ENCODE results near the gene CLEC16A.

Gene CLEC16A

DNA sequence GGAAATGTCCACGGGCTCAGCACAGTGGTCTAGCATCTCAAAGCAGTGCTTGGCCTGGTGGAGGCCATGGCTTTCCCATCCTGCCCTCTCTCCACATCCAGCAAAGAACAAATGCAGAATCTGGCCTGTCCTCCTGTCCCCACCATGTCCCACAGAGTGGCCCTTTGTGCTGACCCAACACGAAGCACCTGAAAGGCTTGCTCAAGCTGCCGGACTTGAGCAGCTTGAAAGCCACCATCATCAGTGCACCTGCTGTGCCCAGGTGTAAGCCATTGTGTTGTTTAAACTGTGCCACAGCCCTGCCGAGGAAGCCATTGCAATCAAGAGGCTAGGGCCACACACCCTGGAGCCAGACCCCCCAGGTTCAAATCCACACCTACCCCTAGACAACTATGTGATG lies 196.1 kb downstream of the CLEC16A start:
- Histone ChIP-seq H3K4me1 (ENCODE audit: control insufficient read depth, insufficient read depth, low read length) (peaks cover 39% of the 10 kb centered on the region; the same call in 1 of the 2 replicates), H3K27ac (ENCODE audit: low read depth, low read length) (no peak overlapping the region), H3K36me3 (ENCODE audit: control insufficient read depth, insufficient read depth, low read length) (no peaks in the 10 kb centered on the region), H3K27me3 (ENCODE audit: control insufficient read depth, insufficient read depth, low read length) (no peaks in the 10 kb centered on the region), H3K9ac (ENCODE audit: low read length) (peak overlapping the region; percentile 21), H3K4me3 (ENCODE audit: low read depth, low read length) (no peak overlapping the region), H3K9me3 (ENCODE audit: control insufficient read depth, insufficient read depth, low read depth, low read length) (no peaks in the 10 kb centered on the region)

- Histone ChIP-seq H3K9ac (ENCODE audit: low read length) (no peak overlapping the region), H3K4me3 (ENCODE audit: low read depth, low read length) (no peak overlapping the region), H3K36me3 (ENCODE audit: control insufficient read depth, insufficient read depth, low read length) (no peaks in the 10 kb centered on the region), H3K4me1 (ENCODE audit: control insufficient read depth, insufficient read depth, low read length) (peaks cover 39% of the 10 kb centered on the region; the same call in 1 of the 2 replicates), H3K27me3 (ENCODE audit: control insufficient read depth, insufficient read depth, low read length) (no peaks in the 10 kb centered on the region), H3K9me3 (ENCODE audit: control insufficient read depth, insufficient read depth, low read depth, low read length) (no peaks in the 10 kb centered on the region), H3K27ac (ENCODE audit: low read depth, low read length) (no peak overlapping the region)
These were observed 196.5 kb downstream of the CLEC16A start for GRCh38 chr16:11140867-11141266.

DNA sequence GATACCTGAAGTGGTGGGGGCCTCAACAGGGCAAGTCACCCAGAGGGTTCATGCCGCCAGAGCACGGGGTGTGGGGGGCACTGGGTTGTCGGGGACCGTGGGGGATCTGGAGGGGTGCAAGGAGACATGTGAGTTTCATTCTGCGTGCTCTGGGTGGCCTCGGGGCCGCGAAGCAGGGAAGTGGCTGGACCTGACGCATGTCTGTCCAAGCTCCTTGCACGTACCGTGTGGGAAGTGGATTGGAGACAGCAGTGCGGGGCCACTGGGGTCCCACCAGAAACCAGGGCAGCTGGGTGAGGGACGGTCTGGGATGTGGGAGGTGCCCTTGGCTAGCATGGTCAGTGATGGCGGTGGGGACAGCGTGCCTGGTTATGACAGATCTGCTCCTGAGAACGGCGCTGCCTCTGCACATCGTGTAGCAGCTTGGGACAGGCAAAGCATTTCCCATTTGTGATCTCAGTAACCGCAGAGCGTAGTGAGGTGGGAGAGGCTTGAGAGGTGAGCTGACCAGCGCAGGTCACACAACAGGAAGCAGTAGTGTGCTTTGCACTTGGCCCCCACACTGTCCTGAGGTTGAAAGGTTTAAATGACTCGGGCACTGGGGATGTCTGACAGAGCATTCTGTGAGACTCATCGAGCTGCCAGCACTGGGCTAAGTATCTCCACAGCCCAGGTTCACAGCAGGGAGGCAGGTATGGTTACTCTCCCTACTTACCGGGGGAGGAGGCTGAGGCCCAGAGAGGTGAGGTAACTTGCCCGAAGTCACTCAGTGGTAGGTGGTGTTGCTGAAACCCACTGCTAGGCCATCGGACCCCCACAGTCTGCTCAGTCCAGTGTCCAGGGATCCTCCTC lies 197.3 kb downstream of the CLEC16A start:
- Histone ChIP-seq H3K27ac (ENCODE audit: low read depth, low read length) (no peak overlapping the region), H3K27me3 (ENCODE audit: control insufficient read depth, insufficient read depth, low read length) (no peaks in the 10 kb centered on the region), H3K4me3 (ENCODE audit: low read depth, low read length) (no peak overlapping the region), H3K9ac (ENCODE audit: low read length) (no peak overlapping the region), H3K9me3 (ENCODE audit: control insufficient read depth, insufficient read depth, low read depth, low read length) (no peaks in the 10 kb centered on the region), H3K36me3 (ENCODE audit: control insufficient read depth, insufficient read depth, low read length) (no peaks in the 10 kb centered on the region), H3K4me1 (ENCODE audit: control insufficient read depth, insufficient read depth, low read length) (peaks cover 38% of the 10 kb centered on the region; the same call in 1 of the 2 replicates)

GRCh38 chr16:11142261-11142630 lies 197.9 kb downstream of the CLEC16A start:
- no peaks in the 10 kb centered on the region for H3K36me3 ChIP-seq (ENCODE audit: control insufficient read depth, insufficient read depth, low read length)
- H3K9me3 ChIP-seq (ENCODE audit: control insufficient read depth, insufficient read depth, low read depth, low read length): no peaks in the 10 kb centered on the region
- no peak overlapping the region for H3K27ac ChIP-seq (ENCODE audit: low read depth, low read length)
- H3K4me3 ChIP-seq (ENCODE audit: low read depth, low read length): no peak overlapping the region
- peaks cover 35% of the 10 kb centered on the region; the same call in 1 of the 2 replicates for H3K4me1 ChIP-seq (ENCODE audit: control insufficient read depth, insufficient read depth, low read length)
- no peak overlapping the region for H3K9ac ChIP-seq (ENCODE audit: low read length)
- no peaks in the 10 kb centered on the region for H3K27me3 ChIP-seq (ENCODE audit: control insufficient read depth, insufficient read depth, low read length)

- peaks cover 35% of the 10 kb centered on the region; the same call in 1 of the 2 replicates for H3K4me1 ChIP-seq (ENCODE audit: control insufficient read depth, insufficient read depth, low read length)
- no peak overlapping the region for H3K27ac ChIP-seq (ENCODE audit: low read depth, low read length)
- H3K9ac ChIP-seq (ENCODE audit: low read length): no peak overlapping the region
- no peaks in the 10 kb centered on the region for H3K9me3 ChIP-seq (ENCODE audit: control insufficient read depth, insufficient read depth, low read depth, low read length)
- H3K36me3 ChIP-seq (ENCODE audit: control insufficient read depth, insufficient read depth, low read length): no peaks in the 10 kb centered on the region
- no peaks in the 10 kb centered on the region for H3K27me3 ChIP-seq (ENCODE audit: control insufficient read depth, insufficient read depth, low read length)
- no peak overlapping the region for H3K4me3 ChIP-seq (ENCODE audit: low read depth, low read length)
These were observed 198.6 kb downstream of the CLEC16A start for GRCh38 chr16:11142951-11143350.

DNA sequence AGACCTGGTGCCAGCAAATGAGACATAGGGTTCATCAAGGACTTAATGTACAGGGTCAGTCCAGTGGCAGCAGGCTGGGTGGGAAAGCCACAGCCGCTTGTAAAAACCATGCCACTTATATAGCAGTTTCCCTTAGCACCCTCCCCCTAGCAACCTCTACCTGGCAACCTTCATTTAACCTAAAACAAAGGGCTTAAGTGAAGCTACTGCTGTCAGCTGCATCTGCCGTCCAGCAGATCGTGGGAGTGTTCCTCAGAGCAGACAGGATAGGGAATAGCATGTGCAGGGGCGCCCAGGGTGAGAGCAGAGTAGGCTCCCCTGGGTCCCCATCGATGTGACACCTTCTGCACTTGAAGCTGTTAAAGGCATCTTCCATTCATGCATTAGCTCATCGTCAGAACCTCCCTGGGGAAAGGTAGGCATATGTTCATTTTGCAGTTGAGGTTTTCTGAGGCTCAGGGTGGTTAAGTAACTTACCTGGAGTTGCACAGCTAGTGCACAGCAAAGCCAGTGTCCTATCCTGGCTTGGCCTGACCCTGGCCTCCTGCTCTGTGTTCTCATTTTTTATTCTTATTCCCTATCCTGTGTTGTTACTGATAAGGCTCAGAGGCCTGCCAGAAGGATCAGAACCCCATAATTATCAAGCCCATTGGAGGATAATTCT lies 199.1 kb downstream of the CLEC16A start:
- H3K4me1 ChIP-seq (ENCODE audit: control insufficient read depth, insufficient read depth, low read length): peaks cover 34% of the 10 kb centered on the region; the same call in 1 of the 2 replicates
- H3K36me3 ChIP-seq (ENCODE audit: control insufficient read depth, insufficient read depth, low read length): no peaks in the 10 kb centered on the region
- H3K9ac ChIP-seq (ENCODE audit: low read length): no peak overlapping the region
- H3K9me3 ChIP-seq (ENCODE audit: control insufficient read depth, insufficient read depth, low read depth, low read length): no peaks in the 10 kb centered on the region
- no peak overlapping the region for H3K27ac ChIP-seq (ENCODE audit: low read depth, low read length)
- no peak overlapping the region for H3K4me3 ChIP-seq (ENCODE audit: low read depth, low read length)
- no peaks in the 10 kb centered on the region for H3K27me3 ChIP-seq (ENCODE audit: control insufficient read depth, insufficient read depth, low read length)

GRCh38 chr16:11144122-11144521 lies 199.8 kb downstream of the CLEC16A start:
- Histone ChIP-seq H3K4me1 (ENCODE audit: control insufficient read depth, insufficient read depth, low read length) (peaks cover 28% of the 10 kb centered on the region; the same call in 1 of the 2 replicates), H3K9ac (ENCODE audit: low read length) (no peak overlapping the region), H3K27ac (ENCODE audit: low read depth, low read length) (no peak overlapping the region), H3K9me3 (ENCODE audit: control insufficient read depth, insufficient read depth, low read depth, low read length) (no peaks in the 10 kb centered on the region), H3K36me3 (ENCODE audit: control insufficient read depth, insufficient read depth, low read length) (no peaks in the 10 kb centered on the region), H3K27me3 (ENCODE audit: control insufficient read depth, insufficient read depth, low read length) (no peaks in the 10 kb centered on the region), H3K4me3 (ENCODE audit: low read depth, low read length) (no peak overlapping the region)

DNA sequence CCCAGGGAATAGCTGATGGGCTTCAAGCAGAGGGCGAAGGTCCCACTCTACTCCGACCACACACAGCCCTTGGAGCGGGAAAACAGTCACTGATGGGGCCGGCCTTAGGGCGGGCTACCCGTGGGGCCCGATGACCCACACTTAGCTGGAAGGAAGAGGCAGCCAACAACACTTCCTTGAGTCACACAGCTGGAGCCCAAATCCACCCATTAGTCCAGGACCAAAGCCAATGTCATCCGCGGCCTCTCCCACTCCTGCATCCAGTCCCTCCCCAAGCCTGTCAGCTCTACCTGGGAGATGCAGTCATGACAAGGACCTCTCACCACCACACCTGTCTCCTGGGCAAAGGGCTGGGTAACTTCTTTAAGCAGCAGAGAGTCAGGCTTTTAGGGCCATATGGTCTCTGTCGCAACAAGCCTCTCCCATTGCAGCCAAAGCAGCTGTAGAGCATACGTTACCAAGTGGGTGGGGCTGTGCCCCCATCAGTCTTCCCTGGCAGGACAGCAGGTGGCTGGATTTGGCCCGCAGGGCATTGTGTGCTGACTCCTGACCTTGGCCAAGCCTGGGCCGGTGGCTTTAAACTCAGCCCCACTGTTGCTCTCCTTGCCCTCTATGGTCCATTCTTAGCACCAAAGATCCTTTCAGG lies 200.9 kb downstream of the CLEC16A start:
- Histone ChIP-seq H3K27me3 (ENCODE audit: control insufficient read depth, insufficient read depth, low read length) (no peaks in the 10 kb centered on the region), H3K9ac (ENCODE audit: low read length) (no peak overlapping the region), H3K4me3 (ENCODE audit: low read depth, low read length) (no peak overlapping the region), H3K27ac (ENCODE audit: low read depth, low read length) (no peak overlapping the region), H3K4me1 (ENCODE audit: control insufficient read depth, insufficient read depth, low read length) (peaks cover 17% of the 10 kb centered on the region; the same call in 1 of the 2 replicates), H3K36me3 (ENCODE audit: control insufficient read depth, insufficient read depth, low read length) (no peaks in the 10 kb centered on the region), H3K9me3 (ENCODE audit: control insufficient read depth, insufficient read depth, low read depth, low read length) (no peaks in the 10 kb centered on the region)

GRCh38 chr16:11145819-11146211 lies 201.5 kb downstream of the CLEC16A start:
- H3K27ac ChIP-seq (ENCODE audit: low read depth, low read length): no peak overlapping the region
- H3K4me3 ChIP-seq (ENCODE audit: low read depth, low read length): no peak overlapping the region
- no peaks in the 10 kb centered on the region for H3K36me3 ChIP-seq (ENCODE audit: control insufficient read depth, insufficient read depth, low read length)
- no peak overlapping the region for H3K9ac ChIP-seq (ENCODE audit: low read length)
- H3K4me1 ChIP-seq (ENCODE audit: control insufficient read depth, insufficient read depth, low read length): peaks cover 12% of the 10 kb centered on the region; the same call in 1 of the 2 replicates
- no peaks in the 10 kb centered on the region for H3K9me3 ChIP-seq (ENCODE audit: control insufficient read depth, insufficient read depth, low read depth, low read length)
- no peaks in the 10 kb centered on the region for H3K27me3 ChIP-seq (ENCODE audit: control insufficient read depth, insufficient read depth, low read length)

DNA sequence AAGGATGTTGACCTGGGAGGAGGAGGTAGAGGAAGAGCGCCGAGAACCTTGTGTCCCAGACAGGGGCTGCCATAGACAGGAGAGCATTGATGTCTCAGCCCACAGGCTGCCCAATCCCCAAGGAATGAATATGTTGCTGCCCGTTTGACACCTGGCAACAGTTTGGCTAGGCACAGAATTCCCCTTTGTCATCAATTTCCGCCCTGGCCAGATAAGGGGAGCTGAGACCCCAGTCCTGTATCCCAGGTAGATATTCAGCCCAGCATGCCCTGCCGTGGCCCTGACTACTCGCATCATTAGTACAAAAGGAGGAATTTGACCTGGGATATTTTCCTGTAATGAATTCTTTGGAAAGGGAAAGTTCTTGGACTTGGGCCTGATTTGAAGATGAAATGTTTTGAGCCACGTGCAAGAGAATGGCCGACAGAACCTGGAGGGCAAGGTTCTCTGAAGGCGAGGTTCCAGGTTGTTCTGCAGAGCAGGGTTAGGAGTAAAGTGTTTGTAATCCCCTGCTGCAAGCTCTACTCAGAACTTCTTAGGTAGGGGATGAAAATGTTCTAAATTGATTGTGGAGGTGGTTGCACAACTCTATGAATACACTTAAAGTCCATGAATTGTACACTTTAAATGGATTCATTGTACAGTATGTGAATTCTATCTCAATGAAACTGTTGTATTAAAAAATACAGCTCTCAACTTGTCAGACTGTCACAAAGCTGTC lies 202.8 kb downstream of the CLEC16A start:
- no peak overlapping the region for H3K27ac ChIP-seq (ENCODE audit: low read depth, low read length)
- H3K36me3 ChIP-seq (ENCODE audit: control insufficient read depth, insufficient read depth, low read length): no peaks in the 10 kb centered on the region
- peaks cover under 1% of the 10 kb centered on the region; the same call in 1 of the 2 replicates for H3K4me1 ChIP-seq (ENCODE audit: control insufficient read depth, insufficient read depth, low read length)
- H3K27me3 ChIP-seq (ENCODE audit: control insufficient read depth, insufficient read depth, low read length): no peaks in the 10 kb centered on the region
- no peak overlapping the region for H3K4me3 ChIP-seq (ENCODE audit: low read depth, low read length)
- H3K9ac ChIP-seq (ENCODE audit: low read length): no peak overlapping the region
- H3K9me3 ChIP-seq (ENCODE audit: control insufficient read depth, insufficient read depth, low read depth, low read length): no peaks in the 10 kb centered on the region
